ENCODE results near the gene PRPF38A. TPM values are rescaled to one million over a fixed set of nuclear protein-coding genes. Genes with fewer than 3 reads are reported as not detected.

The PRPF38A gene, protein sequence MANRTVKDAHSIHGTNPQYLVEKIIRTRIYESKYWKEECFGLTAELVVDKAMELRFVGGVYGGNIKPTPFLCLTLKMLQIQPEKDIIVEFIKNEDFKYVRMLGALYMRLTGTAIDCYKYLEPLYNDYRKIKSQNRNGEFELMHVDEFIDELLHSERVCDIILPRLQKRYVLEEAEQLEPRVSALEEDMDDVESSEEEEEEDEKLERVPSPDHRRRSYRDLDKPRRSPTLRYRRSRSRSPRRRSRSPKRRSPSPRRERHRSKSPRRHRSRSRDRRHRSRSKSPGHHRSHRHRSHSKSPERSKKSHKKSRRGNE
- polyA plus RNA-seq (2012; ENCODE audit: low read depth, missing spikeins) = 36.4 TPM

DNA sequence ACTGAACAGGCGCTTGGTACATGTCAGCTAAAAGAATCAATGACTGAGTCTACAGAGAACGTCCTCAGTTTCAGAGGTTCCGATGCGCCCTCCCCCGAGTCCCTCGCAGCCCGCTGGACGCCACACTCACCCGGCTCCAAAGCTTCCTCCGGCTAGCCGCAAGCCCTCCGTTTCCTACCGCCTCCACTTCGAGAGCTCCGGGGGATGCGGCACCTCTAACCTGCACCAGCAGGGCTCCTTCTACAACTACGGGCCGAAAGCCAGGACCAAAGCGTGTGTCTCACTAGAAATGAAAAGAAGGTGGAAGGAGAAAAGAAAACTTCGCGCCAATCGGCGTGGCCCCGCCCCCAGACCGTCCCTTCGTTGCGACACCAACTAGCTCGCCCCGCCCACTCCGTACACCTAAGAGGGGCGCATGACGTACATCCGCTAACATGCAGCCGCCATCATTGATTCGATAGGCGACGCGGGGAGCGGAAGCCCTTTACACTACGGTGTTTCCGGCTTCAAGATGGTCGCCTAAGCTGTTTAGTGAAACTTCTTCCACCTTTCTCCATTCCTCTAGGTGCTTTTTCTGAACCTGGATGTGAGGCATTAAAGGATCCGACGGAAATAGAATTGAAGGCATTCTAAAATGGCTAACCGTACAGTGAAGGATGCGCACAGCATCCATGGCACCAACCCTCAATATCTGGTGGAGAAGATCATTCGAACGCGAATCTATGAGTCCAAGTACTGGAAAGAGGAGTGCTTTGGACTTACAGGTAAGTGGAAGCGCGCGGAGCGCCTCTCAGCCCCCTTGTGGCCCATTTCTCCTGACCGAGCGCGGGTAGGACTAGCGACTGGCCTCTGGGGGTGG lies at the start of gene PRPF38A, which contains the start of gene ORC1:
Gene PRPF38A, plus strand, starts transcription at position 487 of the 859 bp plus-strand sequence. Its CDS starts 148 bp downstream, at position 635.
Gene ORC1, minus strand, starts transcription at position 308 of the 859 bp plus-strand sequence. CDS start 2,200 bp downstream, outside the sequence.
- FAIRE-seq = peak; percentile 98
- DNase-seq (ENCODE audit: insufficient read length, low spot score) = peak; percentile 73
- TF ChIP-seq TAF1 (IDR thresholded peaks at IDR 0.05; ENCODE audit: low read depth, low read length) (peak; percentile 66), POLR2A (IDR thresholded peaks at IDR 0.05; ENCODE audit: low read depth, low read length) (peak; percentile 94), SPI1 (IDR thresholded peaks at IDR 0.05; ENCODE audit: low read depth, low read length) (no peak), POLR2AphosphoS5 (IDR thresholded peaks at IDR 0.05; ENCODE audit: low read depth, low read length) (peak; percentile 95), PAX5 (IDR thresholded peaks at IDR 0.05; ENCODE audit: insufficient read depth, low read length, severe bottlenecking) (no peak), POU2F2 (IDR thresholded peaks at IDR 0.05; ENCODE audit: low read depth, low read length) (peak; percentile 25; the same call in 1 of the 2 replicates)

DNA sequence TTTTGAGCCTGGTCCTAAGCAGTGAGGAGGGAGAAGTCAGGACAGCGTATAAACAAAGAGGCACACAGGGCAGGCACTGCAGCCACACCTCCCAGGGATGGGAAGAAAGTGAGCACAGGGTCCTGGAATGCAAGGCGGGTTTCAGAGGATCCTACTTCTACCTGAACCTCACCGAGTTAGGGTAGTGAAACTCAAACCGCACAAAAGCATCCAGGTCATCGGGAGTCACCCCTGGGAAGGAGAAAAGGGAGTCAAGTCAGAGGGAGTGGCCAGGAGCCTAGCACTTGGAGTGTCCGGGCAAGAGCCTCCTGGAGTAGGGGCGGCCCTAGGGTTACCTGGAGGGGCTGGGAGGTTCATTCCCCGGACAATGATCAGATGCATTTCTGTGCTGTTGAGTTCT lies 49.0 kb upstream of the PRPF38A start:
- DNase-seq (ENCODE audit: insufficient read length, low spot score) (no peak), FAIRE-seq (no peak)
- TF ChIP-seq TAF1 (IDR thresholded peaks at IDR 0.05; ENCODE audit: low read depth, low read length) (no peak), SPI1 (IDR thresholded peaks at IDR 0.05; ENCODE audit: low read depth, low read length) (no peak), PAX5 (IDR thresholded peaks at IDR 0.05; ENCODE audit: insufficient read depth, low read length, severe bottlenecking) (no peak), POLR2AphosphoS5 (IDR thresholded peaks at IDR 0.05; ENCODE audit: low read depth, low read length) (no peak), POLR2A (IDR thresholded peaks at IDR 0.05; ENCODE audit: low read depth, low read length) (no peak)

DNA sequence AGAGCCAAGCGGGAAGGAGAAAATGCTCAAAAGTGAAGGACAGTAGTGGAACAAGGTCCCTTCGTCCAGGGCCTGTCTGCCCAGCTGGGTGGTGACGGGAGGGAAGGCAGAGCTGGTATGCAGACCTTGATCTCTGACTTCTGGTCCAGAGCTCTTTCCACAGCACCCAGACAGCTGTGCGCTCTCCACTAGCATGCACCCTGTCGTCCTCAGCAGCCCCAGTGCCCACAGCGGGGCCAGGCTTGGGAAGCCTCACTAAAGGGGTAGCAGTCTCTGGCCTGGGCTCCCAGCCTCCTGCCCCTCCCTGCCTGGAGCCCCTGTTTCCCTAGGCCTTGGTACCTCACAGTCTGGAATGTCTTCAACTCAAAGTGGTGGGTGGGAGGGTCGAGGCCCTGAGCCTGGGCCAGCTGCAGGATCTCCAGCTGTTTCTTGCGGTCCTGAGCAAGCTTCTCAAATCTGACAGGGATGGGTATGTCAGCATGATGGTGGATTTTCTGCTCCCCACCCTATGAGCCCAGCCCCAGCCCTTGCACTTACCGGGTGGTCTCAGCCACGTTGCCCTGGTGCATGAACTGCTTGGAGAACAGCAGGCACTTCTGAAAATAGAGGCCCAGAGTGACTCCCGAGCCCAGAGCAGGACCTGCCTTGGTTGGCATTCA lies 48.4 kb upstream of the PRPF38A start:
- DNase-seq (ENCODE audit: insufficient read length, low spot score) = no peak
- TF ChIP-seq POLR2AphosphoS5 (IDR thresholded peaks at IDR 0.05; ENCODE audit: low read depth, low read length) = peak; percentile 46; the same call in 1 of the 2 replicates
- TF ChIP-seq PAX5 (IDR thresholded peaks at IDR 0.05; ENCODE audit: insufficient read depth, low read length, severe bottlenecking) = no peak
- FAIRE-seq = no peak

DNA sequence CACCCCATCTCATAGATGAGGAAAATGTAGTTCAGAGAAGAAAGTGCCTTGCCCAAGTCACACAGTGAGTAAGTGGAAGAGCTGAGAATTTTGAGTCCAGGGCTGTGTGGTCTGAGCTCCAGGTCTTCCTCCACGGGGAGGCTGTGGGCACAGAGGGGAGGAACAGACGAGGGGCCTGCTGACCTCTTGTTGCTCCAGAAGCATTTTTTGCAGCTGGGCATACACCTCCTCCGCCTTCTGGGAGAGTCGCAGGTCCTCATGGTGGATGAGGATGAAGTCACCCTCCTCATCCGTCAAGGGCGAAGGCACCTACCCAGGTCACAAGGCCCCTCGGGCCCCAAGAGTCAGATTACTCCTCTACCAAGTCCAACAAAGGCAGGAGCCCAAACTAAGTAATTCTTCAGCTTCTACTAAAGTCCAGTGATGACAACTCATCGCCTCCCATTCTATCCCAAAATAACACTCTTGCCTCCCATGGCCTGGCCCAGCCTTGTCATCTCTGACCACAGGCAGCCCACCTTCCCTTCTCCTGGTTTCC lies 47.5 kb upstream of the PRPF38A start:
- no peak for DNase-seq (ENCODE audit: insufficient read length, low spot score)
- FAIRE-seq = no peak
- no peak for TF ChIP-seq PAX5 (IDR thresholded peaks at IDR 0.05; ENCODE audit: insufficient read depth, low read length, severe bottlenecking)
- TF ChIP-seq SPI1 (IDR thresholded peaks at IDR 0.05; ENCODE audit: low read depth, low read length) = no peak
- no peak for TF ChIP-seq POLR2A (IDR thresholded peaks at IDR 0.05; ENCODE audit: low read depth, low read length)
- no peak for TF ChIP-seq POLR2AphosphoS5 (IDR thresholded peaks at IDR 0.05; ENCODE audit: low read depth, low read length)
- no peak for TF ChIP-seq POU2F2 (IDR thresholded peaks at IDR 0.05; ENCODE audit: low read depth, low read length)
- TF ChIP-seq TAF1 (IDR thresholded peaks at IDR 0.05; ENCODE audit: low read depth, low read length) = no peak

DNA sequence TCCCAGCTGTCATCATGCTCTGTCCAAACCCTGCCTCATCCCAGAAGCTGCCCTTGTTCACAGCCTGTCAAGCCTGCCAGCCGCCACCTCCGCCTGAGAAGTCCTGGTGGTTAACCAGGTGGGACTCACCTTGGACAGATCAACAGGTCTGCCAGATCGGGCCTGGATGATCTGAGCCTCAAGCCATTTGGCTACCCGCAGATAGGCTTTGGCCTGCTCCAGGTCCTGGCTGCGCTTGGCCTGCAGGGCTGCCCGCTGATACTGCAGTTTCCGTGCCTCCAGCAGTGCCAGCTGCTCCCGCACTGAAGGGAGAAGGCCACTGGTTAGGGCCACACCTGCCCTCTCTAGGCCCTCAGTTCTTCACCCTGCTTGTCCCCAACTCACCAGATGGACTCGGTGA lies 47.0 kb upstream of the PRPF38A start:
- FAIRE-seq = no peak
- TF ChIP-seq TAF1 (IDR thresholded peaks at IDR 0.05; ENCODE audit: low read depth, low read length) = no peak
- TF ChIP-seq SPI1 (IDR thresholded peaks at IDR 0.05; ENCODE audit: low read depth, low read length) = no peak
- no peak for TF ChIP-seq PAX5 (IDR thresholded peaks at IDR 0.05; ENCODE audit: insufficient read depth, low read length, severe bottlenecking)
- no peak for TF ChIP-seq POLR2AphosphoS5 (IDR thresholded peaks at IDR 0.05; ENCODE audit: low read depth, low read length)
- no peak for TF ChIP-seq POU2F2 (IDR thresholded peaks at IDR 0.05; ENCODE audit: low read depth, low read length)
- no peak for TF ChIP-seq POLR2A (IDR thresholded peaks at IDR 0.05; ENCODE audit: low read depth, low read length)
- no peak for DNase-seq (ENCODE audit: insufficient read length, low spot score)

DNA sequence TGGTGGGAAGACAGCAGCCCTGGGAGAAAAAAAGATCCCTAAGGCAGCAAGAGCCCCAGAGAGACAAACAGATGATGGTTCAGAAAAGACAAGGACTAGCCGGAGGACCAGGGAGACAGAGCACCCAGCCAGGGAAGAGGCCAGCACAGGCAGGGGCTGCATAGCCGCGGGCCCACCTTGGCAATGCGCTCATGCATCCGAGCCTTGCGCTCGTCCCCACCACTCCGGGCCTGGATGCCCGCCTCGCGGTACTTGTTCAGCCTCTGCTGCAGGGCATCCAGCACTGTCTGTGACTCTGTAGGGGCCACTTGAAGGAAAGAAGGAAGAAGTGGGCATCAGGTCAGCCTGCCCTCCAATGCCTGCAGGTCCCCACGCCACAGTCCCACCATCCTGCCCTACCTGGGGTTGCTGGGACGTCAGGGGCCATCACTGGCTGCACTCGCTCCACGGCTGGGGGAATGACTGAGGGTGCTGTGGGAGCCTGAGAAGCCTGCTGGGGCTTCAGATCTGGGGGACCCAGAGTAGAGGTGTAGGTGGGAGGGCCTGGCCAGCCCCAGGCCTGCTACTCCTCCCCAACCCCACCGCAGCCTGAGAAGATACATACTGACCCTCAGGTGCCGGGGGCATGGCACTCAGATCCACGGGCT lies 45.4 kb upstream of the PRPF38A start:
- no peak for DNase-seq (ENCODE audit: insufficient read length, low spot score)
- FAIRE-seq = no peak
- TF ChIP-seq POU2F2 (IDR thresholded peaks at IDR 0.05; ENCODE audit: low read depth, low read length) = no peak
- no peak for TF ChIP-seq SPI1 (IDR thresholded peaks at IDR 0.05; ENCODE audit: low read depth, low read length)
- TF ChIP-seq POLR2AphosphoS5 (IDR thresholded peaks at IDR 0.05; ENCODE audit: low read depth, low read length) = no peak
- TF ChIP-seq TAF1 (IDR thresholded peaks at IDR 0.05; ENCODE audit: low read depth, low read length) = no peak
- TF ChIP-seq POLR2A (IDR thresholded peaks at IDR 0.05; ENCODE audit: low read depth, low read length) = no peak
- no peak for TF ChIP-seq PAX5 (IDR thresholded peaks at IDR 0.05; ENCODE audit: insufficient read depth, low read length, severe bottlenecking)

DNA sequence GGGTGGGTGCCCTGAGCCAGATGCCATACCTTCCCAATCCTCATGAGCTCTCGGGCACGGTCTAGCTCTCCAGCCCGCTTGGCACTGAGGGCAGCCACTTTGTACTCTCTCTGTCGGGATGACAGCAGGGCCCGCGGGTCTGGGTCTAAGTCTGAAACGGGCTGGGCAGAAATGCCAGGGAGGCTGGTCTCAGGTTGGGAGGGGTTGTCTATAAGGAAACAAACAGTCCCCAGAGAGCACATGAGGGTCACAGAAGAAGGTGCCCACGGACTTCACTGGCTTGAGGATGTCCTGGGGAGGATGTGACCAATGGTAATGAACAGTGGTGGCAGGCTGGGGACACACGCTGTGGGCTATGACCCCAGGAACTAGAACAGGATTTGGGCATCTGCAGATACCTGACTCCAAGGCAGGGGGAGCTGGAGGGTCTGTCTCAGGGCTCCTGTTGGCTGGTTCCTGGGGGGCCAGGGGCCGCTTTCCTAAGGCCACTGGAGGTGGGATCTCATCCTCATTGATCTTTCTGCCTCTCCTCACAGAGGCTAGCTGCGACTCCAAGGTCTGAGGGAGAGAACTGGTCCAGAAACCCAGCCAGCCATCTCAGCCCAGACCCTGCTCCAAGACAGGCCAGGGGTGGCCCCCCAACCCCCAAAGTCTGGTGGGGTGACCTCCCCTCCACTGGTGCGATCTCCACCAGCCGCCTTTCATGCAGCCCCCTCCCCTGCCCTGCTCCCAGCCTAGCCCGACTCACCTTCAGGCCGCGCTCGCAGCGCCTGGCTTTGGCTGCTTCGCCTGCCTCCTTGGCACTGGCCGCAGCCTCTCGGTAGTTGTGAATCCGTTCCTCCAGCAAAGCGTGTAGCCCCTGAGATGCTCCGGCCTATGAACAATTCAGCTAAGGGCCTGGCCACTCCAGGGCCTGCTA lies 44.5 kb upstream of the PRPF38A start:
- no peak for DNase-seq (ENCODE audit: insufficient read length, low spot score)
- no peak for FAIRE-seq
- TF ChIP-seq SPI1 (IDR thresholded peaks at IDR 0.05; ENCODE audit: low read depth, low read length) (no peak), TAF1 (IDR thresholded peaks at IDR 0.05; ENCODE audit: low read depth, low read length) (no peak), PAX5 (IDR thresholded peaks at IDR 0.05; ENCODE audit: insufficient read depth, low read length, severe bottlenecking) (no peak), POLR2AphosphoS5 (IDR thresholded peaks at IDR 0.05; ENCODE audit: low read depth, low read length) (no peak; the same call in 1 of the 2 replicates), POLR2A (IDR thresholded peaks at IDR 0.05; ENCODE audit: low read depth, low read length) (no peak), POU2F2 (IDR thresholded peaks at IDR 0.05; ENCODE audit: low read depth, low read length) (no peak)

DNA sequence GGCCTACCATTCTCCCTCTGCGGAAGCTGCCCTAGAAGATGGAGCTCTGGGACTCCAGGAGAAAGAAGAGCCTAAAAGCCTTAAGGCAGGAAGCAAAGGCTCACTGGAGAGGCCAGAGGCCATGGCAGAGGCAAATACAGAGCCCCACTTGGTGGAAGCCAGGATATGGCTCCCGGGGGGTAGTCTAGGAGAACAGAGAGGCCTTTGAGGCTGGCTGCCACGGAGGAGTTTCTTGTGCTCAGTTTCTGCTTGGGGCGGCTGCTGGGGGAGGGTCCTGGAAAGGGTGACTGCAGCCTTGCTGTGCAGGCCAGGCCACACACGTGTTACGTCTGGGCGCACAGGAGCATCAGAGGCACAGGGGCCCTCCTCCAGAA lies 43.8 kb upstream of the PRPF38A start:
- TF ChIP-seq PAX5 (IDR thresholded peaks at IDR 0.05; ENCODE audit: insufficient read depth, low read length, severe bottlenecking) = no peak
- no peak for TF ChIP-seq SPI1 (IDR thresholded peaks at IDR 0.05; ENCODE audit: low read depth, low read length)
- no peak for TF ChIP-seq TAF1 (IDR thresholded peaks at IDR 0.05; ENCODE audit: low read depth, low read length)
- no peak for TF ChIP-seq POU2F2 (IDR thresholded peaks at IDR 0.05; ENCODE audit: low read depth, low read length)
- FAIRE-seq (no peak), DNase-seq (ENCODE audit: insufficient read length, low spot score) (no peak)

Measured in GM12891 (cell line).